Skeletal muscle tissue (tissue), 4 donors: Measurements from ENCODE around the gene HOXC5. TPM values are rescaled to one million over a fixed set of nuclear protein-coding genes. Genes with fewer than 3 reads are reported as not detected.

Source experiments
- H3K27ac ChIP-seq: one replicate; pipeline ENCODE4 v1.7.0; 2013; ENCODE audit warnings: mild to moderate bottlenecking, low read depth, low read length, inconsistent platforms
- H3K27me3 ChIP-seq, 3 donors: one replicate each; pipeline ENCODE4 v1.7.0; 2013; ENCODE audit warnings: low read length in 3 of 3; ENCODE audit not compliant: control insufficient read depth in 3 of 3, insufficient read depth in 3 of 3
- H3K36me3 ChIP-seq, 3 donors: one replicate each; pipeline ENCODE4 v1.7.0; 2013; ENCODE audit warnings: low read length in 3 of 3; ENCODE audit not compliant: control insufficient read depth in 3 of 3, insufficient read depth in 3 of 3
- H3K4me1 ChIP-seq, 3 donors: one replicate each; pipeline ENCODE4 v1.7.0; 2013; ENCODE audit warnings: low read length in 3 of 3, mild to moderate bottlenecking in 3 of 3; ENCODE audit not compliant: control insufficient read depth in 3 of 3, insufficient read depth in 3 of 3
- H3K4me3 ChIP-seq, 3 donors: one replicate each; pipeline ENCODE4 v1.7.0; 2013; ENCODE audit warnings: low read length in 3 of 3
- H3K9ac ChIP-seq, 3 donors: one replicate each; pipeline ENCODE4 v1.7.0; 2013; ENCODE audit warnings: low read length in 3 of 3, mild to moderate bottlenecking in 3 of 3, moderate library complexity in 2 of 3, low read depth in 1 of 3
- H3K9me3 ChIP-seq, 3 donors: one replicate each; pipeline ENCODE4 v1.7.0; 2013; ENCODE audit warnings: low read length in 3 of 3; ENCODE audit not compliant: control insufficient read depth in 3 of 3
- total RNA-seq: library from RNA; depleted of rRNA; stranded (reverse); fragments of >200 nt; gene quantifications from one replicate; pipeline ENCODE4 v1.2.3, GENCODE V29; 2014
- donor health status: Osteomylitis.

The HOXC5 gene
- total RNA-seq, 1 donor from 2014 or later = 0.52 TPM

- Histone ChIP-seq H3K9ac (peak overlapping the region; percentile 33 to 85 (median 78)), H3K4me1 (peaks cover 49 to 62% (median 54%) of the 10 kb centered on the region in 3 donors), H3K27ac (peak overlapping the region; percentile 75), H3K4me3 (peak overlapping the region in 1 of 3 donors; percentile 48), H3K27me3 (peaks cover 0 to 2% (median 0%) of the 10 kb centered on the region in 3 donors), H3K9me3 (no peaks in the 10 kb centered on the region), H3K36me3 (no peaks in the 10 kb centered on the region)
Observed at GRCh38 chr12:54011665-54012532, 21.0 kb upstream of the HOXC5 start.

- Histone ChIP-seq H3K4me3 (no peak overlapping the region), H3K9ac (peak overlapping the region; percentile 7 to 89 (median 33)), H3K4me1 (peaks cover 40 to 54% (median 47%) of the 10 kb centered on the region in 3 donors), H3K27me3 (peaks cover 0 to 2% (median 0%) of the 10 kb centered on the region in 3 donors), H3K36me3 (no peaks in the 10 kb centered on the region), H3K27ac (peak overlapping the region; percentile 93), H3K9me3 (no peaks in the 10 kb centered on the region)
Observed at GRCh38 chr12:54012631-54013409, 20.0 kb upstream of the HOXC5 start.

GRCh38 chr12:54014377-54015017 is 18.4 kb upstream of the HOXC5 start:
- H3K27ac ChIP-seq = peak overlapping the region; percentile 93
- H3K27me3 ChIP-seq = peaks cover 0 to 2% (median 0%) of the 10 kb centered on the region in 3 donors
- no peaks in the 10 kb centered on the region for H3K36me3 ChIP-seq
- H3K9ac ChIP-seq = peak overlapping the region; percentile 89 to 90 (median 89)
- peaks cover 36 to 49% (median 37%) of the 10 kb centered on the region in 3 donors for H3K4me1 ChIP-seq
- H3K4me3 ChIP-seq = peak overlapping the region; percentile 63 to 74 (median 74)
- no peaks in the 10 kb centered on the region for H3K9me3 ChIP-seq

- Histone ChIP-seq H3K36me3 (no peaks in the 10 kb centered on the region), H3K4me1 (peaks cover 33 to 50% (median 33%) of the 10 kb centered on the region in 3 donors), H3K9me3 (no peaks in the 10 kb centered on the region), H3K4me3 (peak overlapping the region in 1 of 3 donors; percentile 63), H3K27me3 (peaks cover 0 to 2% (median 0%) of the 10 kb centered on the region in 3 donors), H3K27ac (peak overlapping the region; percentile 93), H3K9ac (peak overlapping the region; percentile 13 to 90 (median 16))
Observed at GRCh38 chr12:54015018-54015931, 17.6 kb upstream of the HOXC5 start.

GRCh38 chr12:54016051-54016450 is 16.8 kb upstream of the HOXC5 start:
- peaks cover 41 to 56% (median 41%) of the 10 kb centered on the region in 3 donors for H3K4me1 ChIP-seq
- no peaks in the 10 kb centered on the region for H3K36me3 ChIP-seq
- H3K27ac ChIP-seq = peak overlapping the region; percentile 93
- H3K9ac ChIP-seq = peak overlapping the region in 2 of 3 donors; percentile 54 to 90
- peak overlapping the region; percentile 55 to 85 (median 61) for H3K4me3 ChIP-seq
- no peaks in the 10 kb centered on the region for H3K9me3 ChIP-seq
- H3K27me3 ChIP-seq = peaks cover 0 to 2% (median 0%) of the 10 kb centered on the region in 3 donors

- H3K27ac ChIP-seq = peak overlapping the region; percentile 99
- peaks cover 45 to 58% (median 45%) of the 10 kb centered on the region in 3 donors for H3K4me1 ChIP-seq
- no peaks in the 10 kb centered on the region for H3K36me3 ChIP-seq
Observed at GRCh38 chr12:54016478-54016964, 16.3 kb upstream of the HOXC5 start.

GRCh38 chr12:54017027-54017788 is 15.6 kb upstream of the HOXC5 start:
- H3K9me3 ChIP-seq = no peaks in the 10 kb centered on the region
- H3K4me3 ChIP-seq = peak overlapping the region; percentile 79 to 85 (median 84)
- peaks cover 51 to 65% (median 52%) of the 10 kb centered on the region in 3 donors for H3K4me1 ChIP-seq
- H3K9ac ChIP-seq = peak overlapping the region; percentile 90 to 98 (median 94)
- H3K27me3 ChIP-seq = no peaks in the 10 kb centered on the region
- H3K36me3 ChIP-seq = no peaks in the 10 kb centered on the region
- peak overlapping the region; percentile 99 for H3K27ac ChIP-seq

More at GRCh38 chr12:54016478-54016964, 16.3 kb upstream of the HOXC5 start:
- peak overlapping the region; percentile 79 to 85 (median 84) for H3K4me3 ChIP-seq
- peak overlapping the region; percentile 74 to 98 (median 90) for H3K9ac ChIP-seq
- no peaks in the 10 kb centered on the region for H3K27me3 ChIP-seq
- H3K9me3 ChIP-seq = no peaks in the 10 kb centered on the region

DNA sequence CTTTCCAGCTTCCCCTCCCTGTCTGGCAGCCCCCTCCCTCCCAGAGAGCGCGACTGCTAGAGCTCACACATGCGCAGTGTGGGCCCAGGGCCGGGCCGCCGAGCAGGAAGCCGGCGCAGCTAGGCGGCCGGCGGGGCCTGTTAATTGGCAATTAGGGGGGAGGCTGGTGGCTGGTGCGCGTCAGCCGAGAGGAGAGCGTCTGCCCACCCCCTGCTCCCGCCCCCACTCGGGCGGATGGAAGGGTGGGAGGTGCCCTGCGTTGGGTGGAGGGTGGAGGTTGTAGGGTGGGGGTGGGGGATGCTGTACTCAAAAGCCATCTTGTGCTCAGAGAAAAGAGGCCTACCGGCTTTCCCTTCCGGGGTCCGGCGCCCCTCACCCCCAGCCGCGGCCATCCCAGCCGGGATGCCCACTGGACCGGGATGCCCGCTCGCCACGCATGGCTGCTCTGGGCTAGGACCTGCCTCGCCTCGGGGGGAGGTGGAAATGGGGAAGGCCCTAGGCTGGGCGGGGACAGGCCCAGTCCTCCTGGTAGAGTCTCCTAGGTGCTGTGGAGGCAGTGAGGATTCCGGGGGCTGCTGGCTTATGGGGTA is 14.9 kb upstream of the HOXC5 start:
- Histone ChIP-seq H3K9me3 (no peaks in the 10 kb centered on the region), H3K27ac (peak overlapping the region; percentile 99), H3K36me3 (no peaks in the 10 kb centered on the region), H3K4me3 (peak overlapping the region; percentile 79 to 85 (median 84)), H3K27me3 (no peaks in the 10 kb centered on the region), H3K4me1 (peaks cover 54 to 69% (median 54%) of the 10 kb centered on the region in 3 donors), H3K9ac (peak overlapping the region; percentile 90 to 98 (median 94))
